GM12865 (cell line): ENCODE results near the gene CDH22.

Experiments used
- DNase-seq: peaks from one replicate; pipeline ENCODE4 v3.0.0; 2010; ENCODE audit warnings: low read depth
- H3K4me3 ChIP-seq: 2 replicates; pipeline ENCODE4 v1.5.1; 2011; ENCODE audit warnings: mild to moderate bottlenecking, low read depth, low read length, control low read depth
- CTCF ChIP-seq: IDR thresholded peaks from 2 replicates; pipeline ENCODE4 v1.5.1; 2011; ENCODE audit warnings: low read length, control low read depth, low read depth, inconsistent platforms; ENCODE audit not compliant: insufficient read depth; ENCODE audit errors: missing control alignments

Gene CDH22

GRCh38 chr20:46129955-46130481 lies 178.3 kb downstream of the CDH22 start:
- TF ChIP-seq CTCF, result no peak
- peak; percentile 76 for DNase-seq
- no peak overlapping the region for H3K4me3 ChIP-seq

- no peak overlapping the region for H3K4me3 ChIP-seq
- TF ChIP-seq CTCF, result peak; percentile 52
- DNase-seq, result no peak
Measured at GRCh38 chr20:46128310-46129151, 179.8 kb downstream of the CDH22 start.

- DNase-seq, result no peak
Measured at GRCh38 chr20:46127396-46128010, 180.8 kb downstream of the CDH22 start.

GRCh38 chr20:46126440-46127056 lies 181.8 kb downstream of the CDH22 start:
- no peak for TF ChIP-seq CTCF

More at GRCh38 chr20:46127396-46128010, 180.8 kb downstream of the CDH22 start:
- H3K4me3 ChIP-seq, result no peak overlapping the region
- TF ChIP-seq CTCF, result no peak

More at GRCh38 chr20:46126440-46127056, 181.8 kb downstream of the CDH22 start:
- no peak for DNase-seq
- no peak overlapping the region for H3K4me3 ChIP-seq
